H1 (cell line): Measurements from ENCODE around the gene DDC.

Experiments
- FOSL1 ChIP-seq: IDR thresholded peaks from 2 replicates; pipeline ENCODE4 v1.6.1; 2011; ENCODE audit warnings: mild to moderate bottlenecking, low read depth, low read length, moderate library complexity; ENCODE audit not compliant: insufficient read depth
- GTF2F1 ChIP-seq: IDR thresholded peaks from 2 replicates; pipeline ENCODE4 v1.6.1; 2012; ENCODE audit warnings: low read depth, low read length, improper control_type of control experiment, borderline replicate concordance
- RAD21 ChIP-seq, 2 experiments: IDR thresholded peaks in 1 of 2; conservative IDR thresholded peaks in 1 of 2; 2 replicates each; pipeline ENCODE4 v1.6.1; 2011; ENCODE audit warnings: low read depth in 2 of 2, low read length in 2 of 2, improper control_type of control experiment in 1 of 2, inconsistent platforms in 1 of 2, mild to moderate bottlenecking in 1 of 2, moderate library complexity in 1 of 2
- TCF12 ChIP-seq: IDR thresholded peaks from 2 replicates; pipeline ENCODE4 v1.6.1; 2011; ENCODE audit warnings: low read depth, mild to moderate bottlenecking, low read length

GRCh38 chr7:50507898-50508470 lies 57.2 kb downstream of the DDC start:
- no peak for TF ChIP-seq GTF2F1
- TF ChIP-seq FOSL1 = no peak
- no peak for TF ChIP-seq TCF12
- TF ChIP-seq RAD21 (IDR thresholded peaks at IDR 0.05 in 1 of 2, conservative IDR thresholded peaks at IDR 0.05 in 1 of 2; ENCODE audit: low read depth in 2 of 2, low read length in 2 of 2) = no peak
